NCI-H146 (cell line): ENCODE results near the gene PRG2.
"Not testable (repeated sequence)": the region's sequence is repeated elsewhere in the genome, so short reads cannot be mapped to it uniquely, and the experiment has no call there.

Source experiments
- DNase-seq: peaks from one replicate; lab custom pipeline; 2025; lab: John Stamatoyannopoulos, UW

The PRG2 gene

DNA sequence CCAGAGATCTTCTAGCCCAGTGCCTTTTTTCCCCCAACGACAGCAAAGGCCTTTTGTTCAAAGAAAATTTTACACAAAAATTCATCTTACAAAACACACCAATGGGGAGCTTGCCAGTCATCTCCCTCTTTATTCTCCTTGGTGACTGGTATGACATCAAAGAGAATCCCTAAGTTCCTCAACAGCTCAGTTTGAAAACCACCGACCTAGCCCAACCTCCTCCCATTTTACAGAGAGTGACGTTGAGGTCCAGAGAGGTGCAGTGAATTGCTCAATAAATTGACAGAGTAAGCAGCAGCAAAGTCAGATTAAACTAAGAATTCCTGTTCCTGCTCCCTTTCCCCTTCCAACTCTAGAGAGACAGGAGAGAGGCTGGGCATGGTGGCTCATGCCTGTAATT, 28.7 kb upstream of the PRG2 start:
- DNase-seq: no peak

DNA sequence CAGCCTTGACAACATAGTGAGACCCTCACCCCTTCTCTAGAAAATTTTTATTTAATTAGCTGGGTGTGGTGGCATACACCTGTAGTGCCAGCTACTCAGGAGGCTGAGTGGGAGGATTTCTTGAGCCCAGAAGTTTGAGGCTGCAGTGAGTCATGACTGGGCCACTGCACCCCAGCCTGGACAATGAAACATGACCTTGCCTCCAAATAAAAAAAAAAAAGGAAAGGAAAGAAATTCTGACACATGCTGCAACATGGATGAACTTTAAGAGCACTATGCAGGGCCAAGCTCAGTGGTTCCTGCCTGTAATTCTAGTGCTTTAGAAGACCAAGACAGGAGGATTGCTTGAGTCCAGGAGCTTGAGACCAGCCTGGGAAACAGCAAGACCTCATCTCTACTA, 27.7 kb upstream of the PRG2 start:
- no peak for DNase-seq

DNA sequence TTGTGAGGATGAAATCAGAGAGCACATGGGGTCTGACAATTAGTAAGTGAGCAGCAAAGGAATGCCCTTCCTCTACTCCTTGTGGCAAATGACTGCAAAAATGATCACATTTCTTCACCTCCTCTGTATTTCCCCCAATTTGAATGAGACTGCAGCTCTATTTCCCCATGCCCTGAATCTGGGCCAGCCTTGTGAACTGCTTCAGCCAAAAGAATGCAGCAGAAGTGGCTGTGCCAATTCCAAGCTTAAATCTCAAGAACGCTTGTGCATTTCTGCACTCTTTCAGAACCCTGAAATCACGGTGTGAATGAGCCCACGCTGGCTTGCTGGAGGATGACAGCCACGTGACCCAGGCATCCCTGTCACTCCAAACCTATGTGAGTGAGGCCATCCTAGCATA, 26.6 kb upstream of the PRG2 start:
- DNase-seq: no peak

DNA sequence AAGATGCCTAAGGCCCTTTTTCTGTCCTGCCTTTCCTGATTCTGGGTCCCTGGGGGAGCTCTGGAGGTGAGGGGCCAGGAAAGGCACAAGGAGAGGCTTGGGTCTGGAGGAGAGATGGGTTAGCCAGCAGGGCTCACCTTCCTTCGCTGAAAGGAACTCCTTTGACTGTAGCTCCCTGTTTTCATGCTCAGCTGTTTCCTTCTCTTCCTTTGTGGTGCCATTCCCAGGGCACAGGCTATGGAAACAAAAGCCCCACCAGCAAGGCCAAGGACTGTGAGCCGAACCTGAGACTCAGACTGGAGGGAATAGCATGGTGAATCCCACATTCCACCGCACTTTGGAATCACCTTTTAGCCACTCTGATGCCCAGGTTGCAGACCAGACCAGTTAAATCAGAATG, 26.0 kb upstream of the PRG2 start:
- no peak for DNase-seq

DNA sequence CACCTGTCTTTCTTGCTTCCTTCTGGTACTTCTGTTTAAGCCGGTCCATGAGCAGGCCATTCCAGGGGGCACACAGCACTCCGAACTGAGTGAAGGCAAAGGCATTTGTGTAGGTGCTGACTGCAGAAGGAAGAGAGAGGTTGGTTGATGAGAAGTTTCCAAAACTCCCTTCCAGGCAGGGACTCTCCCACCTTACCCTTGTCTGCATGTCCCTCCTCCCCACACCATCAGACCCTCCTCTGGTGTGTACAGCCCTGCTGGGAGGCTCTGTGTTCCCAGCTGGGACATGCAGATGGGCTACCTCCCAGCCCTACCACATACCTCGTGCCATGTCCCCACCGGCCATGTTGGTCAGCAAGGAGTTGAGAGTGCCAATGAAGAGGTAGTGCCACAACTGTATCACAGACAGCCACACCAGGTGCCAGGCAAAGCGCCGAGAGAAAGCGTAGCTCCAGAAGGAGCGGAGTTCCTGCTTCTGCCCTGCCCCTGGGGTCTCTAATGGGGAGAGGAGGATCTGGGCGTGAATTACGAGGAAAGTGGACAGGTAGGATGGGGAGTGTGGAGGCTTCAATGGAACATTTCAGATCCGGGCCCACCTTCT, 24.3 kb upstream of the PRG2 start:
- no peak for DNase-seq

DNA sequence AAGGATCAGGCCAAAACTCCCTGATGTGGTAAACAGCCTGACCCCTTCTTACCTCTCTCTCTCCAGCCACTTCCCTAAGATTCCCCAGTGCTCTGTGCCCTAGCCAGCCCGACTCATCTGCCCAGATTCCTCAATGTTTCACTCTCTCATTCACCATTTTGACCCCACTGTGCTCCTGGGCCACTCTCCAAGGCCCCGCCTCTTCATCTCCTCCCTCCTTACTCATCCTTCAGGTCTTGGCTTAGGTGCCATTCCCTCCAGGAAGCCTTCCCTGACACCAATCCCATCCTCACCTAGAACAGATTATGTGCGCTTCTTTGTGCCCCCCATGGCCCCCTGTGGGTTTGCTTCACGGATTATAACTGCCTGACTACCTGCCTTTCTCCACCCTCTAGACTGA, 23.2 kb upstream of the PRG2 start:
- no peak for DNase-seq

DNA sequence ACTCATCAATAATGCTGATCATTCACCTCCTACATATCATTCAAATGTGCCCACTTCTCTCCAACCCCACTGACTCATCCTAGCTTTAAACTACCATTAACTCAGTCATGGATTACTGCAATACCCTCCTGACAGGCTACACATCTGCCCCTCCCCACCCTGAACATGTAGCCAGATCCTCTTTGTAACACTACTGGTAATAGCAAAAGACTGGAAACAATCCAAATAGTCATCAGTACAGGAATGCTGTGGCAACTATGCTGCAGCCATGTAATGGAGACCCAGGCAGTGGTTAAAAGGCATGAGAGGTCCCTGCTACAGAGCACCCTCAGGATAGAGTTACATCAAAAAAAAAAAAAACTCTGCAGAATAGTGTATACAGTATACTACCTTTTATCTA, 19.8 kb upstream of the PRG2 start:
- DNase-seq: no peak

DNA sequence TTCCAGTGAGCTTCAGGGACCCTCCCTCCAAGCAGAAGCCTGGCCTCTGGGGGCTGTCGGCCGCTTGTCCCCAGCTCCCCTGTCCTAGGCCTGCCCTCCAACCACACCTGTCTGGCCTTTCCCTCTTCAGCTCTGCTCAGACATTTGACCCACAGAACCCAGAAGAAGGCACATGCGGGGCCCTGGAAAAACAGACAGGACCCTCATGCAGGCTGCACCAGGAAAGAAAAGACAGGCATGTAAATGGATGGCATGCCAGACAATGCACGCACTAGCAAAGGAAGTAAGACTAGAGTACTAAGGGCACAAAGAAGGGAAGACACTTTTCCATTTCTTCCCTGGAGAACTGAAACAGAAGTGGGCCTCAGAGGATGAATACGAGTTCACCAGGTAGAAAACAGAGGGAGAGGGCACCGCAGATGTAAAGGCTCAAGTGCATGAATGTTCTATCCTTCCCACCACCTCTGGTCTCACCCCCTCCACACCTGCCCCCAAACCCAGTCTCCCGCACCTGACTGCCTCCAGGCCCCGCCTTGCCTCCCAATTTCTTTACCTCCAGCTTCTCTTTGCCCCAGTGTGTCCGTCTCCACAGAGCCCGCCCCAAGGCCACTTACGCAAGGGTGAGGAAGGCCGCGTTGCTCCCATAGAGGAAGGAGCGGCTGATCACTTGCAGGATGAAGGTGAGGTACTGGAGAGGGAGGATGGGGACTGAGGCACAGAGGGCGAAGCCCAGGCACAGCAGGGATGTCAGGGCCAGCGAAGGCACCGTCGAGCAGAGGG, 19.1 kb upstream of the PRG2 start:
- no peak for DNase-seq

DNA sequence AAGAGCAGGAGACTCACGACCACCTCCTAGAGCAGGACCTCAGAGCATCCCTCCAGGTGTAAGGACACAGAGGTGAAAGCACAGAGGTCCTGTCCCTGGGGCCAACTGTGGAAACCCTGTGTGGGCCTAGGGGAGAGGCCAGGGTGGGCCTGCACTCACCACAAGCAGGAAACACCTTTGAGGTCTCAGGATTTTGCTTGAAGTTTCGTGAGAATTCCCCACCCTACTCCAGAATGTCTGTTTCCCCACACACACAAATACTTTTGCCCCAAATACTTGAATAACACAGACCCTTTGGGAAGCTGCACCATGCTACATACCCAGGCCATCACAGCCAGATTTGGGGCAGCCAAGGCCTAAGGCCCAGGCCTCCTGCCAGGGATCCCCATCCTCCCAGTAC, 18.3 kb upstream of the PRG2 start:
- DNase-seq: no peak

DNA sequence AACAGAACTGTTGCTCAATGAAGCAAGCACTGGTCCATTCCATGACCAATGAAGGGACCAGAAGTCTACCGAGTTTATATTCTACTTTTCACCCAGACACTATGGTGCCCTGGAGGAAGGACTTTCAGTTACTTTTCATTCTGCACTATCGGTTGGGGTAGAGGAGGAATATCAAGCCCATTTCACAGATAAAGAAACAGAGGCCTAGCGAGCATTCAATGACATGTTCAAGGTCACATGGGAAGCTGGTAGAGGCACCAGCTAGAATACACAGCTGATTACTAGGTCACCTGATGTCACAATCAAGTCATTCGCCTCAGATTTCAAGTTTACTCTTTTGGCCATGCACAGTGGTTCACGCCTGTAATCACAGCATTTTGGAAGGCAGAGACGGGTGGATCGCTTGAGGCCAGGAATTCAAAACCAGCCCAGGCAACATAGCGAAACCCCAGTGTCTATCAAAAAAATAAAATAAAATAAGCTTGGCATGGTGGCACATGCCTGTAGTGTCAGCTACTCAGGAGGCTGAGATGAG, 17.6 kb upstream of the PRG2 start:
- DNase-seq: no peak

DNA sequence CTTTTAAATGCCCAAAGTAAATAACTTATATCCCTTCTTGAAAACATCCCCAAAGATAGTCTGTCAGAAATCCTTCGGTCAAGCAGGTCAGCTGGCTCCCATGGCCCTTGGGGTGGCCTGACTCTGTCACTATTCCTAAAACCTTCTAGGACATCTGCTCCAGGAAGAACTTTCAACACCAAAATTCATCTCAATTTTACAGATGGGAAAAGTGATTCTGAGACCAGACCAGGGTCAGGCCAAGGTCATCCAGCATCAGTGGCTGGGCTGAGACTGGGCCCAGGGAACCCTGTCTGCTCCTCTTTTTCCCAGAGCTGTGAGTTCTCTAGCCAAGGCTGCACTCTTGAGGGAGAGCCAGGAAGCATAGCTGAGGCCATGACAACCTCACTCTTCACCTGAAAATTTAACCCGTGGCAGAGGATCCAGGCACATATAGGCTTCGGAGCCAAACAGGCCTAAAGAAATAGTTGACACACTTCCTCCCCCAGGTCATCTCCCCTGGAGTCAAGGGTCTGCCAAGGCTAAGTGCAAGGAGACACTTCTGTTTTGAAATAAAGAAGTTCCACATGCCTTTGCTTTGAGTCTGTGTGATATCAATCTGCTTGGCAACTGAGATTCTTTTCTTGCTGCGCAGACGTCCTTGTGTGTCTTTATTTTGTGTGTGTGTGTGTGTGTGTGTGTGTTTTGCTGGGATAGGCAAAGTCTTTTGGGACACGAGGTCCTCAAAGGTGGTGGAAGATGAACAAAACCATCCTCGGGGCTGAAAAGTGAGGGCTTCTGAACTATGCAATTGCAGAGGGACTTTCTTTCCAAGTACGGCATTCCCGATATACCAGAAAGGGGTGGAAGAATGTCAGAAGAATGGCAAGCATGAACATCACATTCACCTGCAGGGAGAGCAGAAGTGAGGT, 16.8 kb upstream of the PRG2 start:
- DNase-seq: no peak

DNA sequence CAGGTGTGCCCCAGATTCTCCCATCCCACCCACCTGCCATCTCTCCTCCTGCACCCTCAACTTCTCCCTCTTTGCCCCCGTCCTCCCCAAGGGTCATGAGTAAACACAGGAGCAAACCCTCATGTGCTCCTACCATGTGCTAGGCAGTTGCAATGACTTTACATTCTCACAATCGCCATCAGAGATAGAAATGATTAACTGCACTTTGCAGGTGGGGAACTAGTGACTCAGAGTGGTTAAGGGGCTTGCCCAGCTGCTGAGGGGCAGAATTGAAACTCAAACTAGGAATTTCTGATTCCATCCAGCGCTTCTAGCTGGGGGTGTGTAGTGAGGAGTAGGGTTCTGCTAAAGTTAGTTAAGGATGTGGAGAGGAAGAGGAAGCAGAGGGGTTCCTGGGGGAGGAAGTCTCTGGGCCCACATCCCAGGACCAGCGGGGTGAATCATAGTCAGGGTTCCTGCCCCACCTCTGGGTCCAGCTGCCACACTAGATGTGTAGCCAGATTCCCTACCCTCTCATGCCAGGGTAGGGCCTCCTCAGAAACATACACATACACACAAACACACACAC, 16.0 kb upstream of the PRG2 start:
- DNase-seq: no peak

DNA sequence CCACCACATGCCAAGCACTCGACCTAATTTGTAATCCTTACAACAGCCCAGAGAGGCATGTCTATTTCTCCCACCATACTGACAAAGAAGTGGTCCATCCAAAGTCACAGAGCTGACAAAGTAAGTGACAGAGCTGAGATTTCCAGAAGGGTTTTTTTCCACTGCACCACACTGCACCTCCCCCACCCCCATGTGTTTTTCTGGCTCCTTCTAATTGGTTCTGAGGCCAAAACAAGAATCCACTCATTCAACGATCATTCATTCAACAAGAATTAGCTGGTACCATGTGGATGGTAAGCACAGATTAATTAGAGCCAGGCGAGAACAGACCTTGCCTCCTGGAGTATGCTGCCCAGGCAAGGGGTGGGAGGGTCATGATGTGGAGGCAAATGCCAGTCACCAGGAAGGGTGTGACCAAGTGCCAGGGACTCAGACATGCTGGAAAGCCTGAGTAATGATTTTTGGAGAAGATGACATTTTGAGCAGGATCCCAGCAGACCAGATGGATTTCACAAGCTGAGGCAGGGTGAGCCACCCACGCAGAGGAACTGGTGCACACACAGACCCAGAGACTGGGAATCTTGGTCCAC, 14.9 kb upstream of the PRG2 start:
- DNase-seq: no peak

DNA sequence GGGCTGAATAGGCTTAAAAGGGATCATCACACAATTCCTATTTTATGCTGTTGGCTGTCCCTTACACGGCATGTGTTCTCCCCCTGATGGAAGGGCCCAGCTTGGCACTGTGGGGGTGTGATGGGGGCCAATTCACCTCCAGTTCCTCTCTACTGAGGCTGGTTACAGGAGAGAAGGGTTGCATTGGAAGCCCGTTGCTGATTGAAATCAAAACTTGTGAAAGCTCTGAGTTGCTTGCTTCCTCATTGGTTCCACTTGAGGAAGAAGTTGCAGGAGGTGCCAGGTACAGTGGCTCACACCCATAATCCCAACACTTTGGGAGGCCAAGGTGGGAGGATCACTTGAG, 13.3 kb upstream of the PRG2 start:
- no peak for DNase-seq

DNA sequence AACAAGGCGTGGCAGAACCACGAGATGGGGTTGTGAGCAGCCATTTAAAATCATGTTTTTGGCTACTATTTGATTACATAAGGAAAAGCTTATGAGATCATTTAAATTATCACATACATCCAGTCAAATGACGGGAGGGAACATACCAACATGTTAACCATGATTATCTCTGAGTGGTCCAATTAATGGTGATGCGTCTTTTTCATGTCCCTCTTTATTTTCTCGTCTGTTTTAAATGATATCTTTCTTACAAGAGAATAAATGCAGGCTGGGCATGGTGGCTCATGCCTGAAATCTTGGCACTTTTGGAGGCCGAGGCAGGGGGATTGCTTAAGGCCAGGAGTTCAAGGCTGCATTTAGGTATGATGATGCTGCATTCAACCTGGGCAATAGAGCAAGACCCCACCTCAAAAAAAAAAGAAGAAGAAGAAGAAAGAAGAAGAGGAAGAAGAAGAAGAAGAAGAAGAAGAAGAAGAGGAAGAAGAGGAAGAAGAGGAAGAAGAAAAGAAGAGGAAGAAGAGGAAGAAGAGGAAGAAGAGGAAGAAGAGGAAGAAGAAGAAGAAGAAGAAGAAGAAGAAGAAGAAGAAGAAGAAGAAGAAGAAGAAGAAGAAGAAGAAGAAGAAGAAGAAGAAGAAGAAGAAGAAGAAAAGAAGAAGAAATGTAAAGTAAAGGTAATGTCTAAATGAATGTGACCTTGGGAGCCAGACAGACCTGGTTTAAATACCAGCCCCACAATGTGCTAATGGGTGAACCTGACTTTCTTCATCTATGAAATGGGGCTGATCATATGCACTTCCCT, 12.8 kb upstream of the PRG2 start:
- not testable (repeated sequence) for DNase-seq

DNA sequence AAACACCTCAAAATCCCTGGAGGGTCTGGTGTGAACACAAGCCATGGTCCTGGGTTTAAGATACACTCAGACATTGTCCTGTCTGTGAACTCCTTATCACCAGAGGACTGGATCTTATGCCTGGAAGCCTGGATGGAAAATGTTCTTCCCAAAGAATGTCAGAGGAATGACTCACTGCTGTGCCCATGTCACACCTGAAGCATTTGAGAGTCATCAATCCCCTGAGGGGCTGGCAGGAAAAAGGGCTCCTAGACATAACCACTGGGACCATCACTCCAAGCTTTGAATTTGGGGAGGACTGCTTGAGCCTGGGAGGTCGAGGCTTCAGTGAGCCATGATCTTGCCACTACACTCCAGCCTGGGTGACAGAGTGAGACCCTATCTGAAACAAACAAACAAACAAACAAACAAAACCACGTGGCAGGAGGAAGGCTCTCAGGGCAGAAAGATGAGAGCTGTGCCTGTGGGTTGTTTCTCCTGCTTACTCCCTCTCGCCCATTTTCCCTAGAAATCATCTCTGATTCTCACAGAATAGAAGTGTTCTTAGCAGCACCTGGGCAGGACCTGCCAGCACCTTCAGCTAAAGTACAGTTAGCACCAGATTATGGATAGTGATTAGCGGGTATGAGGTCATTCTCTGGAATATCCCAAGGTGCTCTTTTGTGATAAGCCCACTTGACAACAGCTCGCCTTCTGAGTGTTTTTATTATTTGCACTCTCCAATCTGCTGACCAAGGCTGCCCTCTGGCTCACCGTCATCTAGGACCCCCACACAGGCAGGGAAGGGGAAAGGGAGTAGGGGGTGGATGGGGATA, 11.9 kb upstream of the PRG2 start:
- DNase-seq: no peak

DNA sequence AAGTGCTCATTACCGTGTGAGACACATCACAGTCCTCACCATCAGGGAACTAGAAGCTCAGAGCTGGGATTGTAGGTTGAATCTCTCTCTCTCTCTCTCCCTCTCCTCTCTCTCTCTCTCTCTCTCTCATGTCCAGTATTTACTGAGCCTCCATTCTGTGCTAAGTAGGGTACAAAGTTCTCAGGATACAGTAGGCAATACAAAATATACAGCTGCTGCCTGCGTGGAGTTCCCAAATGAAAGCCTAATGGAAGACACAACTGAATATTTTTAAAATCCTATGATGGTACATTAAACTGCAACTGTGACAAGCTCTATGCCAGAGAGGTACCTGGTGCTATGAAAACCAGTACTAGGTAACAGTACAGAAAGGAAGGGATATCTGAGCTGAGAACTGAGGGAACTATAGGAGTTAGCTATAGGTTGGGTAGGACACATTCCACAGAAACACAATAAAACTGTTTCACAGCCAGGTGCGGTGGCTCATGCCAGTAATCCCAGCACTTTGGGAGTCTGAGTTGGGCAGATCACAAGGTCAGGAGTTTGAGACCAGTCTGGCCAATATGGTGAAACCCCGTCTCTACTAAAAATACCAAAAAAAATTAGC, 9.6 kb upstream of the PRG2 start:
- DNase-seq: no peak

DNA sequence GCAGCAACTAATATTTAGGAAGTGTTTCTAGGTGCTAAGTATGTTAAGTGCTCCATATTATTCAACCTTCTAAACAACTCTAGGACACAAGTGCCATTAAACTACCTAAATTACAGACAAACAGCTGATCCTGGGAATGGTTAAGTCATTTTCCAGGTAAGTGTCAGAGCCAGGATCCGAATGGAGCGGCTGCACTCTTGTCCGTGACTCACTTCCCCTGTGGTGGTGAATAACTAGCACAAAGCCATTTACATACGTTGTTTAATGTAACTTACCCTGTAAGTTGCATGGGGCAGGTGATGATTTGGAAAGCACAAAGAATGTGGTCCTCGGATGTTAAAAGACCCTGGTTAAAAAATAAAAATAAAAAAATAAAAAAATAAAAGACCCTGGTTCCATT, 8.8 kb upstream of the PRG2 start:
- no peak for DNase-seq

DNA sequence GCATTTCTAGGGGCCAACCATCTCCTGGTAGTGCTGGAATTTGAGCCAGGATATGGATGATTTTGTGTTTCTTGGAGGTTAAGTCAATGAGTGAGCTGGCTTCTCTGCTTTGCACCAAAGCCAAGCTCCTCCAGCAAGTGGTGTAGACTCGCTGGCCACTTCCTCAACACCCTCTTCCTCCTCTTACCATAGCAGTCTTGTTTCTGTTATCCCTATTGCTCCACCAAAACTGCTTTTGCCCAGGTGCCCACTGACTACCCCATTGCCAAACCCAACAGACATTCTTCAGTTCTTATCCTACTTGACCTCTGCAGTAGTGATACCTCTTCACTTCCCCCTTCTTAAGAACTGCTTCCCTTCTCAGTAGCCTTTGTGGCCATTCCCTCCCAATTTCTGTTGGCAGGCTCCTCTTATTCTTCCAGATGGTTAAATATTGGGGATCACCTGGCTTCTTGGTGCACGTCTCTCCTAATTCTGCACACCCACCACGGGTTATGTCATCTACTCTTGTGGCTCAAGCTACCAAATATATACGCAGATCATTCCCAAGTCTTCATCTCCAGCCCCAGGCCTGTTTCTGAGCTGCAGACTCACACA, 7.0 kb upstream of the PRG2 start:
- no peak for DNase-seq

DNA sequence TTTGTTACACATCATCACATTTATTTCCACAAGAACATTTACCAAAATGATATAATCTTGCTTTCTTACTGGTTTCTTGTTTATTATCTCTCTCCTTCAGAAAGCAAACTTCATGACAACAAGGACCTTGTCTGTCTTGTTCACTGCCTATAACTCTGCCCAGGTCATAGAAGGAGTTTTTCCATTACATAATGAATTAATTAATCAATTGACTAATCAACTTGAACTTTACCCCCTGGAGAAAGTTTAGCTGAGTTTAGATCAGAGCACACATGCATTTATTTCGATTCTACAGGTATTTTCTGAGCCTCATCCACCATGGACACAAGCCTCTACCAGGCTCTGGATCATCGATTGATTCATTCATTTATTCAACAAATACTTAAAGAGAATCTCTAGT, 6.3 kb upstream of the PRG2 start:
- no peak for DNase-seq
